ENCODE data around the gene SBF2.

GRCh38 chr11:10326012-10326964, 32.3 kb upstream of the SBF2 start:
- TF ChIP-seq POLR2A (IDR thresholded peaks at IDR 0.05) (no peak), CTCF (IDR thresholded peaks at IDR 0.05) (no peak), EP300 (IDR thresholded peaks at IDR 0.05) (no peak), POLR2AphosphoS5 (IDR thresholded peaks at IDR 0.05) (no peak)
